Measurements from ENCODE around the gene SPATA13. TPM values are rescaled to one million over a fixed set of nuclear protein-coding genes. Genes with fewer than 3 reads are reported as not detected.

SPATA13 gene
- total and polyA plus RNA-seq, 2 donors from 2014 or later, result 12.3 to 69.2 TPM

- peaks cover 0 to 15% (median 8%) of the 10 kb centered on the region in 3 donors for H3K4me1 ChIP-seq (ENCODE audit: control insufficient read depth in 2 of 3, insufficient read depth in 2 of 3, low read depth in 1 of 3, low read length in 3 of 3)
- intact Hi-C loops (cut with DNase I), result no loop called here
- H3K9me3 ChIP-seq (ENCODE audit: control insufficient read depth in 2 of 3, insufficient read depth in 1 of 3, low read length in 3 of 3), result no peaks in the 10 kb centered on the region
- H3K9ac ChIP-seq (ENCODE audit: low read length in 3 of 3), result no peak overlapping the region
- FAIRE-seq (no peak), DNase-seq (no peak)
- no peak overlapping the region for H3K27ac ChIP-seq (ENCODE audit: low read depth in 2 of 2, low read length in 2 of 2)
- no peak for TF ChIP-seq CTCF (IDR thresholded peaks at IDR 0.05; ENCODE audit: borderline replicate concordance, extremely low read depth, insufficient read depth)
- H3K36me3 ChIP-seq (ENCODE audit: control insufficient read depth in 2 of 3, insufficient read depth in 3 of 3, low read length in 3 of 3), result peaks cover 0 to 7% (median 0%) of the 10 kb centered on the region in 3 donors
- no peak overlapping the region for H3K4me3 ChIP-seq (ENCODE audit: low read length in 3 of 3)
- H3K27me3 ChIP-seq (ENCODE audit: control insufficient read depth, insufficient read depth, low read length), result no peaks in the 10 kb centered on the region
Observed at GRCh38 chr13:24166561-24166960, 6.0 kb downstream of the SPATA13 start.

GRCh38 chr13:24167666-24168391 is 7.3 kb downstream of the SPATA13 start:
- Histone ChIP-seq H3K27me3 (ENCODE audit: control insufficient read depth, insufficient read depth, low read length) (no peaks in the 10 kb centered on the region), H3K4me3 (ENCODE audit: low read length in 3 of 3) (no peak overlapping the region), H3K36me3 (ENCODE audit: control insufficient read depth in 2 of 3, insufficient read depth in 3 of 3, low read length in 3 of 3) (peaks cover 0 to 7% (median 0%) of the 10 kb centered on the region in 3 donors), H3K9ac (ENCODE audit: low read length in 3 of 3) (no peak overlapping the region), H3K4me1 (ENCODE audit: control insufficient read depth in 2 of 3, insufficient read depth in 2 of 3, low read depth in 1 of 3, low read length in 3 of 3) (peaks cover 0 to 11% (median 5%) of the 10 kb centered on the region in 3 donors), H3K27ac (ENCODE audit: low read depth in 2 of 2, low read length in 2 of 2) (peak overlapping the region in 1 of 2 donors; percentile 48), H3K9me3 (ENCODE audit: control insufficient read depth in 2 of 3, insufficient read depth in 1 of 3, low read length in 3 of 3) (no peaks in the 10 kb centered on the region)
- no peak for TF ChIP-seq CTCF (IDR thresholded peaks at IDR 0.05; ENCODE audit: borderline replicate concordance, extremely low read depth, insufficient read depth)
- FAIRE-seq (no peak), DNase-seq (no peak)
- intact Hi-C loops (cut with DNase I), result no loop called here

- Histone ChIP-seq H3K27ac (ENCODE audit: low read depth in 2 of 2, low read length in 2 of 2) (peak overlapping the region; percentile 29 to 48), H3K36me3 (ENCODE audit: control insufficient read depth in 2 of 3, insufficient read depth in 3 of 3, low read length in 3 of 3) (peaks cover 0 to 7% (median 0%) of the 10 kb centered on the region in 3 donors), H3K27me3 (ENCODE audit: control insufficient read depth, insufficient read depth, low read length) (no peaks in the 10 kb centered on the region), H3K9ac (ENCODE audit: low read length in 3 of 3) (no peak overlapping the region), H3K4me1 (ENCODE audit: control insufficient read depth in 2 of 3, insufficient read depth in 2 of 3, low read depth in 1 of 3, low read length in 3 of 3) (peaks cover 0 to 9% (median 5%) of the 10 kb centered on the region in 3 donors), H3K4me3 (ENCODE audit: low read length in 3 of 3) (no peak overlapping the region), H3K9me3 (ENCODE audit: control insufficient read depth in 2 of 3, insufficient read depth in 1 of 3, low read length in 3 of 3) (no peaks in the 10 kb centered on the region)
- intact Hi-C loops (cut with DNase I), result no loop called here
- FAIRE-seq (no peak), DNase-seq (no peak)
- no peak for TF ChIP-seq CTCF (IDR thresholded peaks at IDR 0.05; ENCODE audit: borderline replicate concordance, extremely low read depth, insufficient read depth)
Observed at GRCh38 chr13:24168392-24168750, 7.9 kb downstream of the SPATA13 start.

Data from kidney (tissue), 14 donors.